ENCODE results near the gene MDC1. TPM values are rescaled to one million over a fixed set of nuclear protein-coding genes. Genes with fewer than 3 reads are reported as not detected.

Gene MDC1
- total and polyA plus RNA-seq, 2 donors (not counting 3 experiments of a cell fraction or from before 2014, with no cell fraction given): 16.8 to 42.3 TPM

DNA sequence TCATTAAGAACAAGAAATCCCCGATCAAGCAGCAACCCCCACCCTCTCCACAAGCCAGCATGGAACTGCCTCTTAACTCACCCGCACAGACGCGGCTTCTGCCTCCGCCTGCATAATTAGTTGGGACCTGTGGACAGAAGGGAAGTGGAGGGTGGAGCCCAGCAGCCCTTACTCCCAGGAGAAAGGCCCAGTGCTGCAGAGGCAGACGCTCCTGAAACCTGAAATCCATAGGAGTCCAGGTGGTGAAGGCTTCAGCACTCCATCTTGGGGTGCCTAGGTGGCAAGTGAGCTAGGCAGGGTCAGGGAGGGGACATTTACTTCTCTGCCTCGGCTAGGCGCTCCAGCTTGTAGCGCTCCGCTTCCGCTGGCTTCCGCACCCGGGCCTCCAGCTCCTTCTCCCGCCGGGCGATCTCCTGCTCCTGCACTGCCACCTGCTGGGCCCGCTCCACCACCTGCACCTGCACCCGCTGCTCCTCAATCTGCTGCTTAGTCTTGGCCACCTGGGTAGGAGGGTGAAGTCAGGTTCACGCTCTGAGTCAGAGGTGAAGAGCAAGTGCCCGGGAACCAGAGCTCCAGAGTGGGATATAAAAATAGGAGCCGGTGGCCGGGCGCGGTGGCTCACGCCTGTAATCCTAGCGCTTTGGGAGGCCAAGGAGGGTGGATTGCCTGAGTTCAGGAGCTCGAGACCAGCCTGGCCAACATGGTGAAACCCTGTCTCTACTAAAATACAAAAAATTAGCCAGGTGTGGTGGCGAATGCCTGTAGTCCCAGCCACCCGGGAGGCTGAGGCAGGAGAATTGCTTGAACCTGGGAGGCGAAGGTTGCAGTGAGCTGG, 13.7 kb upstream of the MDC1 start:
- DNase-seq (ENCODE audit: low read depth, low spot score) (peak; percentile 83), FAIRE-seq (peak; percentile 77)
- Histone ChIP-seq H3K27me3 (ENCODE audit: control insufficient read depth in 2 of 2, insufficient read depth in 2 of 2, low read length in 2 of 2) (no peaks in the 10 kb centered on the region), H3K79me2 (ENCODE audit: control insufficient read depth, insufficient read depth, low read length) (peaks cover under 1% of the 10 kb centered on the region), H2AFZ (ENCODE audit: low read depth, low read length) (no peak overlapping the region), H3K4me3 (replicated peaks in 1 of 3; ENCODE audit: insufficient read depth in 1 of 3, low read depth in 1 of 3, low read length in 3 of 3) (no peak overlapping the region), H4K20me1 (replicated peaks; ENCODE audit: control insufficient read depth, extremely low read depth, insufficient read depth, low read length) (no peaks in the 10 kb centered on the region), H3K9me3 (replicated peaks; ENCODE audit: control insufficient read depth, insufficient read depth, low read length) (no peaks in the 10 kb centered on the region), H3K4me1 (ENCODE audit: control insufficient read depth, extremely low read depth, insufficient read depth, low read length) (peaks cover 2% of the 10 kb centered on the region), H3K27ac (ENCODE audit: insufficient read depth, low read depth, low read length) (no peak overlapping the region), H3K9me1 (replicated peaks; ENCODE audit: control insufficient read depth, extremely low read depth, insufficient read depth, low read length) (no peaks in the 10 kb centered on the region), H3K4me2 (ENCODE audit: insufficient read depth, low read length) (no peak overlapping the region), H3K36me3 (ENCODE audit: control insufficient read depth in 2 of 2, extremely low read depth in 1 of 2, insufficient read depth in 2 of 2, low read length in 2 of 2) (peaks cover 3 to 17% of the 10 kb centered on the region in 2 experiments), H3K9ac (replicated peaks; ENCODE audit: extremely low read depth, insufficient read depth, low read length) (no peak overlapping the region)
- no TSS peak for BruUV-seq (replicated peaks)
- peak; percentile 75 to 85 for TF ChIP-seq CTCF (IDR thresholded peaks at IDR 0.05; ENCODE audit: extremely low read depth in 1 of 2, insufficient read depth in 1 of 2, low read depth in 1 of 2, low read length in 2 of 2)
- TF ChIP-seq MYC (IDR thresholded peaks at IDR 0.05; ENCODE audit: low read depth, low read length): no peak
- TF ChIP-seq POLR2AphosphoS5 (IDR thresholded peaks at IDR 0.05; ENCODE audit: insufficient read depth, low read depth, low read length): peak; percentile 40
- ChIA-PET CTCF (interaction anchor here (0.5 to 4.7 kb wide), 72 partner anchors 9 to 359 kb away, joined by 3 to 184 read pairs (median 5); partner anchors contain the start of genes ABCF1, ATAT1, DDR1 and DHX16), POLR2A (interaction anchor here (0.6 to 1.0 kb wide), 4 partner anchors 9 to 116 kb away, joined by 3 to 8 read pairs (median 3); partner anchors contain the start of gene IER3)
- intact Hi-C loops (cut with micrococcal nuclease) (loop anchor here (5.0 kb wide), 1 partner anchor 189 kb away; no protein-coding TSS in a partner anchor), dilution Hi-C loops (cut with MboI; ENCODE audit: extremely low pct_ligation_motif_present, low sequenced_read_pairs) (loop anchor here (25.0 kb wide), 1 partner anchor 156 kb away; the partner anchor contains the start of gene DDR1)

Measured in endothelial cell of umbilical vein (primary cell).